Breast epithelium (tissue), 3 donors: ENCODE results near the gene P2RX2.

Experiments
- CTCF ChIP-seq, 3 donors: fragments of 450-650 bp; IDR thresholded peaks; one replicate each; pipeline ENCODE4 v1.5.1; 2016 to 2017; ENCODE audit warnings: antibody characterized with exemption in 3 of 3, mild to moderate bottlenecking in 3 of 3, moderate library complexity in 3 of 3
- POLR2A ChIP-seq: fragments of 450-650 bp; IDR thresholded peaks from one replicate; pipeline ENCODE4 v1.6.1; 2016; ENCODE audit warnings: antibody characterized with exemption, mild to moderate bottlenecking, moderate library complexity
- POLR2AphosphoS5 ChIP-seq, 3 donors: sonication (generic); formaldehyde crosslinking; IDR thresholded peaks; one replicate each; pipeline ENCODE4 v1.6.1; 2017; ENCODE audit warnings: antibody characterized with exemption in 3 of 3

- TF ChIP-seq CTCF (IDR thresholded peaks at IDR 0.05) (no peak), POLR2A (no peak), POLR2AphosphoS5 (IDR thresholded peaks at IDR 0.05) (no peak)
Measured at GRCh38 chr12:132587781-132588180, 30.8 kb upstream of the P2RX2 start.
